ENCODE data around the gene SNX13.

- TF ChIP-seq POLR2A (IDR thresholded peaks at IDR 0.05; ENCODE audit: low read length) (no peak), GATA1 (IDR thresholded peaks at IDR 0.05; ENCODE audit: low read depth, low read length) (no peak)
These were observed 126.2 kb downstream of the SNX13 start for GRCh38 chr7:17814058-17814457.

All from erythroblast (primary cell).